ENCODE results near the gene TFAP2D. TPM values are rescaled to one million over a fixed set of nuclear protein-coding genes. Genes with fewer than 3 reads are reported as not detected.

The TFAP2D gene
- total and polyA plus RNA-seq, 2 experiments from 2014 or later: 0.23 TPM; not detected in 1

GRCh38 chr6:50707652-50708300 is 5.5 kb upstream of the TFAP2D start:
- Histone ChIP-seq H3K27me3 (peaks cover 87% of the 10 kb centered on the region), H2AFZ (no peak overlapping the region), H3K4me2 (no peak overlapping the region), H3K9me2 (replicated peaks; ENCODE audit: insufficient read depth) (no peaks in the 10 kb centered on the region), H3K9me3 (ENCODE audit: low read depth) (no peaks in the 10 kb centered on the region), H3K4me1 (ENCODE audit: insufficient read depth) (no peaks in the 10 kb centered on the region), H3K36me3 (replicated peaks; ENCODE audit: insufficient read depth, low read depth) (no peaks in the 10 kb centered on the region), H3K4me3 (no peak overlapping the region), H3K27ac (no peak overlapping the region), H4K20me1 (ENCODE audit: insufficient read depth, poor library complexity, severe bottlenecking) (no peaks in the 10 kb centered on the region), H3K79me2 (no peaks in the 10 kb centered on the region)
- no peak for TF ChIP-seq CTCF (IDR thresholded peaks at IDR 0.05; ENCODE audit: poor library complexity)
- peak; percentile 76 for TF ChIP-seq EZH2 (IDR thresholded peaks at IDR 0.05; ENCODE audit: borderline replicate concordance)
- no peak for TF ChIP-seq EZH2phosphoT487 (IDR thresholded peaks at IDR 0.05; ENCODE audit: low read depth, severe bottlenecking, unreplicated experiment)
- DNase-seq (ENCODE audit: low spot score): no peak
- WGBS (ENCODE audit: low lambda C conversion rate, missing lambda C conversion rate): 5% methylated on average over 27 of the region's 27 CpGs

GRCh38 chr6:50708664-50709365 is 4.5 kb upstream of the TFAP2D start:
- no peaks in the 10 kb centered on the region for H3K4me1 ChIP-seq (ENCODE audit: insufficient read depth)
- H3K36me3 ChIP-seq (replicated peaks; ENCODE audit: insufficient read depth, low read depth): no peaks in the 10 kb centered on the region
- H2AFZ ChIP-seq: no peak overlapping the region
- H3K79me2 ChIP-seq: no peaks in the 10 kb centered on the region
- H4K20me1 ChIP-seq (ENCODE audit: insufficient read depth, poor library complexity, severe bottlenecking): no peaks in the 10 kb centered on the region
- no peaks in the 10 kb centered on the region for H3K9me2 ChIP-seq (replicated peaks; ENCODE audit: insufficient read depth)
- no peak for DNase-seq (ENCODE audit: low spot score)
- no peak overlapping the region for H3K4me2 ChIP-seq
- 32% methylated on average over 22 of the region's 22 CpGs for WGBS (ENCODE audit: low lambda C conversion rate, missing lambda C conversion rate)
- H3K27ac ChIP-seq: no peak overlapping the region
- no peak overlapping the region for H3K4me3 ChIP-seq
- H3K27me3 ChIP-seq: peaks cover 97% of the 10 kb centered on the region
- H3K9me3 ChIP-seq (ENCODE audit: low read depth): no peaks in the 10 kb centered on the region
- no peak for TF ChIP-seq EZH2 (IDR thresholded peaks at IDR 0.05; ENCODE audit: borderline replicate concordance)
- TF ChIP-seq CTCF (IDR thresholded peaks at IDR 0.05; ENCODE audit: poor library complexity): no peak
- no peak for TF ChIP-seq EZH2phosphoT487 (IDR thresholded peaks at IDR 0.05; ENCODE audit: low read depth, severe bottlenecking, unreplicated experiment)

GRCh38 chr6:50709366-50709734 is 4.0 kb upstream of the TFAP2D start:
- H2AFZ ChIP-seq: no peak overlapping the region
- no peaks in the 10 kb centered on the region for H3K36me3 ChIP-seq (replicated peaks; ENCODE audit: insufficient read depth, low read depth)
- no peaks in the 10 kb centered on the region for H3K9me3 ChIP-seq (ENCODE audit: low read depth)
- H3K4me2 ChIP-seq: no peak overlapping the region
- H3K27ac ChIP-seq: no peak overlapping the region
- H4K20me1 ChIP-seq (ENCODE audit: insufficient read depth, poor library complexity, severe bottlenecking): no peaks in the 10 kb centered on the region
- H3K4me1 ChIP-seq (ENCODE audit: insufficient read depth): no peaks in the 10 kb centered on the region
- no peaks in the 10 kb centered on the region for H3K9me2 ChIP-seq (replicated peaks; ENCODE audit: insufficient read depth)
- TF ChIP-seq EZH2phosphoT487 (IDR thresholded peaks at IDR 0.05; ENCODE audit: low read depth, severe bottlenecking, unreplicated experiment): no peak
- no peak for TF ChIP-seq EZH2 (IDR thresholded peaks at IDR 0.05; ENCODE audit: borderline replicate concordance)
- TF ChIP-seq CTCF (IDR thresholded peaks at IDR 0.05; ENCODE audit: poor library complexity): no peak
- H3K4me3 ChIP-seq: no peak overlapping the region
- DNase-seq (ENCODE audit: low spot score): no peak
- 23% methylated on average over 6 of the region's 6 CpGs for WGBS (ENCODE audit: low lambda C conversion rate, missing lambda C conversion rate)
- no peaks in the 10 kb centered on the region for H3K79me2 ChIP-seq
- H3K27me3 ChIP-seq: peaks cover 99% of the 10 kb centered on the region

Data from hepatocyte (in vitro differentiated cells).